ENCODE results near the gene ZNF611. TPM values are rescaled to one million over a fixed set of nuclear protein-coding genes. Genes with fewer than 3 reads are reported as not detected.
"Not testable (repeated sequence)": the region's sequence is repeated elsewhere in the genome, so short reads cannot be mapped to it uniquely, and the experiment has no call there.

ZNF611 gene
- total RNA-seq, 2 experiments from 2014 or later: 14.6 to 15.5 TPM

- no peaks in the 10 kb centered on the region for H3K9me3 Mint-ChIP-seq
- H3K27ac Mint-ChIP-seq: no peak overlapping the region
- no peaks in the 10 kb centered on the region for H3K27me3 Mint-ChIP-seq
- intact Hi-C loops (cut with DNase I, micrococcal nuclease): loop anchor here in 1 of 2 experiments (2.0 kb wide), 1 partner anchor 407 kb away; no protein-coding TSS in a partner anchor
- ATAC-seq (ENCODE audit: poor library complexity) (no peak), DNase-seq (no peak)
- Histone ChIP-seq H3K9me3 (ENCODE audit: control insufficient read depth in 1 of 2, insufficient read depth in 1 of 2, low read length in 2 of 2) (no peaks in the 10 kb centered on the region), H3K36me3 (ENCODE audit: insufficient read depth, low read length) (no peaks in the 10 kb centered on the region), H3K4me1 (ENCODE audit: insufficient read depth, low read length) (no peaks in the 10 kb centered on the region), H3K27ac (ENCODE audit: low read depth in 1 of 2, low read length in 2 of 2) (no peak overlapping the region), H3K4me3 (ENCODE audit: low read length) (no peak overlapping the region), H3K27me3 (ENCODE audit: control insufficient read depth in 1 of 2, insufficient read depth in 2 of 2, low read length in 2 of 2) (no peaks in the 10 kb centered on the region)
- H3K4me1 Mint-ChIP-seq (ENCODE audit: low read depth): peaks cover 8% of the 10 kb centered on the region
- H3K36me3 Mint-ChIP-seq (ENCODE audit: low read depth): no peaks in the 10 kb centered on the region
- no peak for TF ChIP-seq CTCF (IDR thresholded peaks at IDR 0.05)
- ChIA-PET CTCF (no interaction called here), POLR2A (no interaction called here)
- no peak overlapping the region for H3K4me3 Mint-ChIP-seq
Observed at GRCh38 chr19:52749780-52750179, 14.9 kb upstream of the ZNF611 start.

- Mint-ChIP-seq H3K36me3 (ENCODE audit: low read depth) (no peaks in the 10 kb centered on the region), H3K4me3 (no peak overlapping the region), H3K4me1 (ENCODE audit: low read depth) (peaks cover 8% of the 10 kb centered on the region), H3K27ac (no peak overlapping the region), H3K9me3 (no peaks in the 10 kb centered on the region), H3K27me3 (no peaks in the 10 kb centered on the region)
- no peaks in the 10 kb centered on the region for H3K4me1 ChIP-seq (ENCODE audit: insufficient read depth, low read length)
- CTCF ChIA-PET: interaction anchor here (1.7 kb wide), 1 partner anchor 500 kb away, joined by 5 read pairs; no protein-coding TSS in a partner anchor
- H3K36me3 ChIP-seq (ENCODE audit: insufficient read depth, low read length): no peaks in the 10 kb centered on the region
- DNase-seq (peak in 4 of 14 experiments; percentile 26 to 74 (median 66)), ATAC-seq (ENCODE audit: poor library complexity) (no peak)
- H3K27me3 ChIP-seq (ENCODE audit: control insufficient read depth in 1 of 2, insufficient read depth in 2 of 2, low read length in 2 of 2): no peaks in the 10 kb centered on the region
- TF ChIP-seq CTCF (IDR thresholded peaks at IDR 0.05): peak; percentile 24
- POLR2A ChIA-PET: no interaction called here
- intact Hi-C loops (cut with DNase I, micrococcal nuclease): loop anchor here in 1 of 2 experiments (1.0 to 2.0 kb wide), 2 partner anchors 406 to 500 kb away; no protein-coding TSS in a partner anchor
- no peak overlapping the region for H3K27ac ChIP-seq (ENCODE audit: low read depth in 1 of 2, low read length in 2 of 2)
- no peaks in the 10 kb centered on the region for H3K9me3 ChIP-seq (ENCODE audit: control insufficient read depth in 1 of 2, insufficient read depth in 1 of 2, low read length in 2 of 2)
- no peak overlapping the region for H3K4me3 ChIP-seq (ENCODE audit: low read length)
Observed at GRCh38 chr19:52748336-52748950, 13.6 kb upstream of the ZNF611 start.

GRCh38 chr19:52745919-52746318, 11.1 kb upstream of the ZNF611 start:
- H3K36me3 Mint-ChIP-seq (ENCODE audit: low read depth); ATAC-seq (ENCODE audit: poor library complexity); H3K4me3 Mint-ChIP-seq; intact Hi-C loops (cut with DNase I, micrococcal nuclease); POLR2A ChIA-PET; H3K4me3 ChIP-seq (ENCODE audit: low read length); H3K9me3 ChIP-seq (ENCODE audit: control insufficient read depth in 1 of 2, insufficient read depth in 1 of 2, low read length in 2 of 2); H3K27ac ChIP-seq (ENCODE audit: low read depth in 1 of 2, low read length in 2 of 2); H3K27me3 ChIP-seq (ENCODE audit: control insufficient read depth in 1 of 2, insufficient read depth in 2 of 2, low read length in 2 of 2); H3K9me3 Mint-ChIP-seq; CTCF ChIA-PET; H3K27me3 Mint-ChIP-seq; H3K36me3 ChIP-seq (ENCODE audit: insufficient read depth, low read length); H3K27ac Mint-ChIP-seq: not testable (repeated sequence)
- peak in 5 of 14 experiments; percentile 5 to 53 (median 41) for DNase-seq
- peaks cover 28% of the 10 kb centered on the region for H3K4me1 Mint-ChIP-seq (ENCODE audit: low read depth)
- peaks cover 11% of the 10 kb centered on the region for H3K4me1 ChIP-seq (ENCODE audit: insufficient read depth, low read length)

GRCh38 chr19:52743091-52743490, 8.2 kb upstream of the ZNF611 start:
- Histone ChIP-seq H3K4me3 (ENCODE audit: low read length) (no peak overlapping the region), H3K27ac (ENCODE audit: low read depth in 1 of 2, low read length in 2 of 2) (no peak overlapping the region), H3K36me3 (ENCODE audit: insufficient read depth, low read length) (no peaks in the 10 kb centered on the region), H3K27me3 (ENCODE audit: control insufficient read depth in 1 of 2, insufficient read depth in 2 of 2, low read length in 2 of 2) (no peaks in the 10 kb centered on the region), H3K4me1 (ENCODE audit: insufficient read depth, low read length) (peaks cover 11% of the 10 kb centered on the region), H3K9me3 (ENCODE audit: control insufficient read depth in 1 of 2, insufficient read depth in 1 of 2, low read length in 2 of 2) (peaks cover 0 to 5% of the 10 kb centered on the region in 2 experiments)
- DNase-seq (no peak), ATAC-seq (ENCODE audit: poor library complexity) (no peak)
- no peak overlapping the region for H3K27ac Mint-ChIP-seq
- peaks cover 28% of the 10 kb centered on the region for H3K4me1 Mint-ChIP-seq (ENCODE audit: low read depth)
- no peak for TF ChIP-seq CTCF (IDR thresholded peaks at IDR 0.05)
- no peaks in the 10 kb centered on the region for H3K9me3 Mint-ChIP-seq
- H3K36me3 Mint-ChIP-seq (ENCODE audit: low read depth): no peaks in the 10 kb centered on the region
- intact Hi-C loops (cut with DNase I, micrococcal nuclease): no loop called here
- POLR2A ChIA-PET: no interaction called here
- CTCF ChIA-PET: no interaction called here
- no peak overlapping the region for H3K4me3 Mint-ChIP-seq
- no peaks in the 10 kb centered on the region for H3K27me3 Mint-ChIP-seq

Data from CD4-positive, alpha-beta T cell (primary cell).